ENCODE data around the gene WWOX.

Gene WWOX

DNA sequence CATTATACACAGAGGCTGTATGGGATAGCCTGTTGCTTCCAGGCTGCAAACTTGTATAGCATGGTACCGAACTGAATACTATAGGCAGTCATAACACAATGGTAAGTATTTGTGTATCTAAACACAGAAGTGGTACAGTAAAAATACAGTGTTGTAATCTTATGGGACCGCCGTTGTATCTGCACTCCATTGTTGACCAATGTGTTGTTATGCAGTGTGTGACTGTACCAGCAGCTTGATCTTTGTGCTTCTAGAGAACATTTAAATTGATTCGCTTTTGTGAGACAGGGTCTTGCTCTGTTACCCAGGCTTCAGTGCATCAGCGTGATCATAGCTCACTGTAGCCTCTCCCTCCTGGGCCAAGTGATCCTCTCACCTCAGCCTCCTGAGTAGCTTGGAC is 31.5 kb downstream of the WWOX start:
- Histone ChIP-seq H3K27ac (ENCODE audit: low read length) (no peak overlapping the region), H3K79me2 (ENCODE audit: low read length) (no peaks in the 10 kb centered on the region)

DNA sequence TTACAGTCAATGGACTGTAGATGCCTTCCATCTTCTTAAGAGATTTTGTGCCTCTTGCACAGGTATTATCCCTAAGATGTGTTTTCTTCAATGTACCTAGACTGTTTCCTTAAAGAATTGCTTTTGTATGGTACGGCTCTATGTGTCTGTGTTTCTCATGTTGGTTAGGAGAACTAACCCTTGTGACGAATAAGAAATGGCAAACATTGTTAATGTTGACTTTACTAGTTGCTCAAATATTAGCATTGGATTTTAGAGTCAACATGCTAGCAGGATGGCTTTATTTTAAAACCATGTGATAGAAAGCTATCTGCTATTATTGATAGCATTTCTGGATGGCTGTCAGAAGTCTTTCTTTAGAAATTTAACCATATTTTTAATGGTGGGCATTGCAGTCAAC is 34.5 kb downstream of the WWOX start:
- no peaks in the 10 kb centered on the region for H3K36me3 ChIP-seq (replicated peaks; ENCODE audit: insufficient read depth, low read length)
- no peaks in the 10 kb centered on the region for H4K20me1 ChIP-seq (ENCODE audit: insufficient read depth, low read length)
- no peaks in the 10 kb centered on the region for H3K27me3 ChIP-seq (replicated peaks; ENCODE audit: insufficient read depth, low read length)
- H3K9me3 ChIP-seq (replicated peaks; ENCODE audit: insufficient read depth, low read length) = no peaks in the 10 kb centered on the region
- no peak overlapping the region for H3K27ac ChIP-seq (ENCODE audit: low read length)
- H3K4me3 ChIP-seq (ENCODE audit: low read length) = no peak overlapping the region
- TF ChIP-seq, protein P1, sequence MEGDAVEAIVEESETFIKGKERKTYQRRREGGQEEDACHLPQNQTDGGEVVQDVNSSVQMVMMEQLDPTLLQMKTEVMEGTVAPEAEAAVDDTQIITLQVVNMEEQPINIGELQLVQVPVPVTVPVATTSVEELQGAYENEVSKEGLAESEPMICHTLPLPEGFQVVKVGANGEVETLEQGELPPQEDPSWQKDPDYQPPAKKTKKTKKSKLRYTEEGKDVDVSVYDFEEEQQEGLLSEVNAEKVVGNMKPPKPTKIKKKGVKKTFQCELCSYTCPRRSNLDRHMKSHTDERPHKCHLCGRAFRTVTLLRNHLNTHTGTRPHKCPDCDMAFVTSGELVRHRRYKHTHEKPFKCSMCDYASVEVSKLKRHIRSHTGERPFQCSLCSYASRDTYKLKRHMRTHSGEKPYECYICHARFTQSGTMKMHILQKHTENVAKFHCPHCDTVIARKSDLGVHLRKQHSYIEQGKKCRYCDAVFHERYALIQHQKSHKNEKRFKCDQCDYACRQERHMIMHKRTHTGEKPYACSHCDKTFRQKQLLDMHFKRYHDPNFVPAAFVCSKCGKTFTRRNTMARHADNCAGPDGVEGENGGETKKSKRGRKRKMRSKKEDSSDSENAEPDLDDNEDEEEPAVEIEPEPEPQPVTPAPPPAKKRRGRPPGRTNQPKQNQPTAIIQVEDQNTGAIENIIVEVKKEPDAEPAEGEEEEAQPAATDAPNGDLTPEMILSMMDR (IDR thresholded peaks at IDR 0.05; ENCODE audit: low read length) = no peak
- no peak for TF ChIP-seq EZH2 (optimal IDR thresholded peaks at IDR 0.05; ENCODE audit: low read depth, low read length)
- no peak for TF ChIP-seq EZH2phosphoT487 (IDR thresholded peaks at IDR 0.05; ENCODE audit: low read length)
- DNase-seq = no peak
- H3K4me2 ChIP-seq (ENCODE audit: low read depth, low read length) = no peak overlapping the region
- no peaks in the 10 kb centered on the region for H3K79me2 ChIP-seq (ENCODE audit: low read length)
- H2AFZ ChIP-seq (ENCODE audit: low read length) = no peak overlapping the region
- H3K9ac ChIP-seq (ENCODE audit: low read length) = no peak overlapping the region
- no peaks in the 10 kb centered on the region for H3F3A ChIP-seq (ENCODE audit: insufficient read depth, low read length)
- no peaks in the 10 kb centered on the region for H3K9me2 ChIP-seq (replicated peaks; ENCODE audit: insufficient read depth, low read length)
- no peaks in the 10 kb centered on the region for H3K4me1 ChIP-seq (ENCODE audit: low read length)

More for the DNA sequence above, 31.5 kb downstream of the WWOX start:
- DNase-seq = no peak
- Histone ChIP-seq H3K27me3 (replicated peaks; ENCODE audit: insufficient read depth, low read length) (no peaks in the 10 kb centered on the region), H3K9ac (ENCODE audit: low read length) (no peak overlapping the region), H2AFZ (ENCODE audit: low read length) (no peak overlapping the region), H4K20me1 (ENCODE audit: insufficient read depth, low read length) (no peaks in the 10 kb centered on the region), H3K4me1 (ENCODE audit: low read length) (no peaks in the 10 kb centered on the region), H3K36me3 (replicated peaks; ENCODE audit: insufficient read depth, low read length) (no peaks in the 10 kb centered on the region), H3K9me2 (replicated peaks; ENCODE audit: insufficient read depth, low read length) (no peaks in the 10 kb centered on the region), H3K4me3 (ENCODE audit: low read length) (no peak overlapping the region), H3F3A (ENCODE audit: insufficient read depth, low read length) (no peaks in the 10 kb centered on the region), H3K4me2 (ENCODE audit: low read depth, low read length) (no peak overlapping the region), H3K9me3 (replicated peaks; ENCODE audit: insufficient read depth, low read length) (no peaks in the 10 kb centered on the region)
- TF ChIP-seq EZH2 (optimal IDR thresholded peaks at IDR 0.05; ENCODE audit: low read depth, low read length) (no peak), EZH2phosphoT487 (IDR thresholded peaks at IDR 0.05; ENCODE audit: low read length) (no peak)
- TF ChIP-seq, protein P1 (IDR thresholded peaks at IDR 0.05; ENCODE audit: low read length) = no peak

DNA sequence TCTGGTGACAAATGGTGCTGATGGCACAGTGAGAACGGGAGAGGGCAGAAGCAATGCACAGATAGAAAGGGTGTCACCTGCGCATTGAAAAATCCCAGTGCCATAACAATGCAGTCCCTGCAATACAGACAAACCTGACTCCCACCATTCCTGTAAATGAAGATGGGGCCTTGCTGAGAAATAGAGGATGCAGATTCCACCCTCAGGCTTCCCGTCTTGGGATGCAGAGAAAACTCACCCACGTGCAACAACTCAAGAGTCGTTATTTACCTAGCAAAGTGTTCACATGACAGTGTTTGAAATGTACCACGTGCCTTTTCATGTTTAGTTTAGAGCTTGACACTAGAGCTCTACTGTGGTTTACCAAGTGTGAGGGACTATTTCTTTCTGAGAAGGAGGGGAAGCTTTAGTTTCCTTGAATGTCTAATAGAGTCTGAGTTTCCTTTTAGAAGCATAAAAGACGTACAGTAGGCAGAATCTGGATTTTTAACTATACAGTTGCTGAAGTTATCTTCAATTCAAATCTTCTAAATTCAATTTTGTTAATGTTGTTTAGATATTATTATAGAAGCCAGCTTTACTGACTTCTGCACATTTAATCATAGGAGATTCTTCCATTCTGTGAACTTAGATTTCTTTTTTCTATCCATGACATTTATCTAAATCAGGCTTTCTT is 35.6 kb downstream of the WWOX start:
- H3K4me3 ChIP-seq (ENCODE audit: low read length) = no peak overlapping the region
- no peaks in the 10 kb centered on the region for H3K27me3 ChIP-seq (replicated peaks; ENCODE audit: insufficient read depth, low read length)
- H3F3A ChIP-seq (ENCODE audit: insufficient read depth, low read length) = no peaks in the 10 kb centered on the region
- H3K79me2 ChIP-seq (ENCODE audit: low read length) = no peaks in the 10 kb centered on the region
- H3K9me3 ChIP-seq (replicated peaks; ENCODE audit: insufficient read depth, low read length) = no peaks in the 10 kb centered on the region
- no peak overlapping the region for H3K27ac ChIP-seq (ENCODE audit: low read length)
- TF ChIP-seq, protein P1 (IDR thresholded peaks at IDR 0.05; ENCODE audit: low read length) = no peak
- TF ChIP-seq EZH2phosphoT487 (IDR thresholded peaks at IDR 0.05; ENCODE audit: low read length) = no peak
- no peak for DNase-seq
- no peaks in the 10 kb centered on the region for H4K20me1 ChIP-seq (ENCODE audit: insufficient read depth, low read length)
- H3K36me3 ChIP-seq (replicated peaks; ENCODE audit: insufficient read depth, low read length) = no peaks in the 10 kb centered on the region
- no peaks in the 10 kb centered on the region for H3K9me2 ChIP-seq (replicated peaks; ENCODE audit: insufficient read depth, low read length)
- H3K4me2 ChIP-seq (ENCODE audit: low read depth, low read length) = no peak overlapping the region
- H2AFZ ChIP-seq (ENCODE audit: low read length) = no peak overlapping the region
- H3K4me1 ChIP-seq (ENCODE audit: low read length) = no peaks in the 10 kb centered on the region
- H3K9ac ChIP-seq (ENCODE audit: low read length) = no peak overlapping the region

Data from MM.1S (cell line).